HG03045 (cell line): ENCODE data around the gene CD47.

Experiments used
- ATAC-seq: cut with Tn5 transposase; IDR thresholded peaks from one replicate; pipeline ENCODE4 v1.9.1; 2021; ENCODE audit warnings: mild to moderate bottlenecking, moderate library complexity; ENCODE audit not compliant: unreplicated experiment

Gene CD47

DNA sequence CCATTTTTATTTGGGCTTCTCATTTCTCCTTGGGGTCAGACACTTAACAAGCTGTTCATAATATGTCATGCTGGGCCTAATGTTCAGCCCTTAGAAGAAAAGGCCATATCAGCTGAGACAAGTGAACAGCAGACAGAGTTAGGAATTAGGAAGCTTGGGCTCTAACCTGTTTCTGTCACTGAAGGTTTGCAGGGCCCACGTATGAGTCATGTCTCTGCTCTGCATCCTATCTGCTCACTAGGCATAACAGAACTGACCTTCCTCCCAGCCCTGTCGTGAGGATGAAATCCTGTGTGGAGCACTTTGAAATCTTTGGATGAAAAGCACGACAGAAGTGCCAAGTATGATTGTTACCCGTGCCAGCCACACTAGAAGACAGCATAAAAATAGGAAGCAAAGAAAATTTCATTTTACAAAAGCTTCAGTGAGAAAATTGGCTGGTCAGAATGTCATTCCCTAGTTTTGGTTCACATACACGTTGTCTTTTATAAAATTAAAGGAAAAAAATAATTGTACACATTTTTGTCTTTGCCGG lies 26.5 kb upstream of the CD47 start:
- no peak for ATAC-seq

DNA sequence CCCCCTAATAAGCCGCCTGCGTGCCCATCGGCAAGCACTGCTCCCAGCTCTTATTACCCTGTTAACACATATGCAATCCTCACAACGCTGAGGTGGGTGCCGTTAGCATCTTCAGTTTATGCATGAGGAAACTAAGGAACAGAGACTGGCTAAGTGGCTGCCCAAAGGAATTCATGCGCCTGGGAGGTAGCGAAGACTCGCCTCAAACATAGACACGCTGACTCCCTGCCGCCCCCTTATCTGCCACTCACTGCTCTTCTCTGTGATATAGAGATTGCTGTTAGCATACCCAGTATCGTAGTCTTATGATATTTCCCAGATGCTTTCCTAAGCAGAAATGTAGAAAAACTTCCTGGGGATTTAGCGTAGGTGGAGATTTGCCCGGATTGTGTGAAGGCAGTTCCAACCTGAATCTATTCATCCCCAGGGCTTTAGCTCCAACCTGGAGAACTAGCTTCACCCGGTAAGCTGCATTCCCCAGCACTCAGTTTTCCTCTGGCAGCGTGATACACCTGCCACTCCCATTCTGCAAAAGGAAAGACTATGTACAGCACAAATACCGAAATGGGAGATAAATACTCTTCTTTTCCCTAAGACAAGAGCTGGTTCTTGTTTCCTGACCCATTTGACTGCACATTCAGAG lies 23.7 kb upstream of the CD47 start:
- ATAC-seq, result no peak

- no peak for ATAC-seq
These were observed 23.1 kb upstream of the CD47 start for GRCh38 chr3:108113975-108114374.

- no peak for ATAC-seq
These were observed 20.1 kb upstream of the CD47 start for GRCh38 chr3:108110934-108111333.

- no peak for ATAC-seq
These were observed 17.6 kb upstream of the CD47 start for GRCh38 chr3:108108416-108108815.

GRCh38 chr3:108106449-108106848 lies 15.6 kb upstream of the CD47 start:
- no peak for ATAC-seq

DNA sequence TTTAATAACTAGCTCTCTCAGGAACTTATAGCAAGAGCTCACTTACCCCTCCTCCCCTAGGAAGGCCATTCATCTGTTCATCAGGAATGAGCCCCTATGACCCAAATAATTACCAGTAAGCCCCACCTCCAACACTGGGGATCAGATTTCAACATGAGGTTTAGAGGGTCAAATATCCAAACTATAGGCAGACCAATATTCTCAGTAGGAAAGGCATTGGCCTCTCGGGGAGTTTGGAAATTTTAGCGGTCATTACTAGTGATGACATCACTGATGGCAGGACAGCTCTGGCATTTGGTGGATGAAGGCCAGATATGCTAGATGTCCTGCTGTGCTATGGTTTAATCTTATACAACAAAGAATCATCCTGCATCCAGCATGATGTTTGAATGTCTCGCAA lies 15.2 kb upstream of the CD47 start:
- ATAC-seq, result no peak

DNA sequence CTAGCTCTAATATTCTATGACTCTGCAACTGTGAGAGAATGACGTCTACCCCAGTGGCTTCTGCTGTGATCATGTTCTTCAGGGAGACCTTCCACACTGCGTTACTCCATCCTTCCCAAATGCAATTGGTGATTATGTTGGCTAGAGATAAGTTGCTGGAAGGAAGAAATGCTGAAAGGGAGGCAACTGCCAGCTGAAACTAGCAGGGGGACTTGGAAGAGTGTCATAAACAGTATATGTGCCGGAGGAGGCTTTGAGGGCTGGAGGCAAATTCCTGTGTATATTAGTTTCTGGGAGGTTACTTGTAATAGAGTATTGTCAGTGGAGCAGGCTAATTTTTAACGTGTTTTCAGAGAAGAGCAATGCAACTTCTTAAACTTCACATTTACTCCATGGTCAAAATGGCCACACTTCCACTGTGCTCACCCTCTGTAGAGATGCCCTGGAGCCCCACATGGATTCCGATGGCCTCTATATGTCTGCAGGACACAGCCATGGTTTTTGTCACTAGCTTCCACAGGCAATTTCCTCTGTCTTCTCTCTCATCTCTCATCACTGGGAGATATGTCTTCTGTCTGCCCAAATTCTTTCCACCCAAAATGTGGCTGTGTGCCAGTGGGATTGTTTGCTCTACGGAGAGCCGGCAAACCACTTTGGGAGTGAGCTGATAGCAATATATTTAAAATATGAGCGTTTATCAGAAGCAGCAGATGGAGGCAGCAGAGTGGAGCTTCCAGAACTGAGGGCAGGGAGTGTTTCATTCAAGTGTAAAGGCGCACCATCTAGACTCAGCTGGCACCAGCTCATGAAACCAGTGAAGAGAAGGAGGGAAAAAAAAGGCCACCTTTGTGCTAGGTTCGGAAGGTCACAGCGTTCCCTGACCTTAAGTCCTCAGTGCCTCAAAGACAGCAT lies 13.3 kb upstream of the CD47 start:
- ATAC-seq, result no peak

GRCh38 chr3:108103040-108103751 lies 12.4 kb upstream of the CD47 start:
- ATAC-seq, result no peak

GRCh38 chr3:108102420-108103039 lies 11.7 kb upstream of the CD47 start:
- no peak for ATAC-seq

- ATAC-seq, result peak; percentile 92
These were observed 10.3 kb upstream of the CD47 start for GRCh38 chr3:108100906-108101660.

DNA sequence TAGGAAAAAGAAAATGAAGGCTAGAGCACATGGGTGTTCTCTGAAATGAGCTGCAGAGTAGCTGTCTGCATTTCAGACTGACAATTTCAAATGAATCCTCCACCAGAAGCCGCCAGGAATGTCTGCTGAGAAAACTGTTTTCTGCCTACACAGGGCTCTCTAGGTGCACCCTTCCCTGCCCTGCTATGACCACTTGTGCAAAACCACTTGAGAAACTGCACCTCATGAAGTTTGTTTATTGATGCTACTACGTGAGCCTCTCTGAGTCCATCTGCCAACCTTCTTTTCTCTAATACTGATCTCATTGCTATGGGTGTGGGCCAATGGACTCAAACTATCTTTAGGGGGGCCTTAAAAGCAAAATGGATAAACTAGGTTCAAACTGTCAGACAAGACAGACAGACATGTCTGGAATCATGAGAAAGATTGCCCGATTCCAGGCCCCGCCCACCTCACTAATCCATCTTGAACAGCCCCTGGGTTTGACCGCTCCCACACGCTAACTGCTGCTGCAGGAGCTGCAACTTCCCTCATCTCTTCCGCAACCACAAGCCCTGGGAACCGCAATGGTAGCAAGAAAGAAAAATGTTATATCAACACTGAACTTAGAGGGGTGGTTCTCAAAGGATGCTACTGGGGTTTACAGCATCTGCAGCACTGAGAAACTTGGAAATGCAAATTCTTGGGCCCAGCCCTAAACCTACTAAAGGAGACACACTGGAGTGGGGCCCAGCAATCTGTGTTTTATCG lies 9.0 kb upstream of the CD47 start:
- ATAC-seq, result peak; percentile 8

GRCh38 chr3:108099244-108099643 lies 8.4 kb upstream of the CD47 start:
- no peak for ATAC-seq

- no peak for ATAC-seq
These were observed 7.2 kb upstream of the CD47 start for GRCh38 chr3:108098003-108098370.

- ATAC-seq, result no peak
These were observed 6.6 kb upstream of the CD47 start for GRCh38 chr3:108097322-108098002.

DNA sequence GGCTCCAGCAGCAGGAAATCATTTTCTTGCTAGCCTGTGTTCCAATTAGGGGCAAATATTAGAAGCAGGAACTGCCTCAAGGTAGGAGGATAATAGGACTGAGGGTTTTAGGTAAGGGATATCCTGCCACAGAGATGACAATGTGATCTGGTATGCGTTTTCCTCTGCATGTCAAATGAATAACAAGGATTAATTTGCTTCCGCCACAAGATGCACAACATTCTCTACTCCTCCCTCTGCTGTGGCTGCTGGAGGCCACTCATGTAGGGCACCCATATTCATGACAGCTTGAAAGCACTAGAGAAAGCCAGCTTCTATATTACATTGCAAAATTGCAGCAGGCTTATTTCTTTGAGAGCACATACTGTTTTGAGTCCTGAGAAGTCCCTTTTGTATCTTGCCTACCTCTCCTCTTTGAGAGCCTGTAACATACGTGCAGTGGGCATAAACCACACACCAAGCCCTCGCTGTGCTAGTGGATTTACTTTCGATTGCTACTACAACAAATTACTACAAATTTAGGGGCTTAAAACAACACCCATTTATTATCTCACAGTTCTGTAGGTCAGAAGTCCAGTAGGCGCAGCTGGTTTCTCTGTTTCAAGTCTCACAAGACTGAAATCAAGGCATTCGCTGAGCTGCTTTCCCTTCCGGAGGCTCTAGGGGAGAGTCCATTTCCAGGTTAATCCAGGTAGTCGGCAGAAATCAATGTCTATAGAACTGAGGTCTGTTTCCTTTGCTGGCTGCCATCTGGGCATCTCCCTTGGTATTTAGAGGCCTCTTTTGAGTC lies 5.9 kb upstream of the CD47 start:
- ATAC-seq, result no peak

DNA sequence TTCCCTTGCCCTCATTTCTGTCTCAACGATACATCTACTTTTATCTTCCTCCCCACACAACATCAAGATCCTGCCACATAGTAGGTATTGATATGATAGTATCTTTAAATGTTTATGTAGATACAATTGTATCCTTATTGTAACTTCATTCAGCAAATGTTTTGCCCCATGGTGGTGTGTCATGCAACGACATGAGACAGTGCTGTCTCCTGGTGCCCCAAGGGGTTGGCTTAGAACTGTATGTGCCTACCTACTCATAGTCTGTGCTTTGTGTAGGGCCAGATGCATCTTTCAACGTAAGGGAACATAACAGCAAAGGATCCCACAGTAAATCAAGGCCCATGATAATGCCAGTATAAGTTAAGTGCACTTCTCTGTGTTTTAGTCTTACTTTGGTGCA lies 2.8 kb upstream of the CD47 start:
- ATAC-seq, result no peak

- ATAC-seq, result no peak
These were observed 2.2 kb upstream of the CD47 start for GRCh38 chr3:108093021-108093420.
